Stimulated activated CD8-positive, alpha-beta memory T cell treated with anti-CD3 and anti-CD28 coated beads, Interleukin-15, amount 100 ng/mL, for 1 hour (primary cell): ENCODE results near the gene ANKRD45.
A peak's percentile ranks its signal among the peaks of the same experiment; 100 is the strongest.
"Not testable (repeated sequence)": the region's sequence is repeated elsewhere in the genome, so short reads cannot be mapped to it uniquely, and the experiment has no call there.

Source experiments
- DNase-seq: peaks from one replicate; pipeline ENCODE4 v3.0.0-alpha.2; 2020; ENCODE audit warnings: low read depth

Gene ANKRD45, protein sequence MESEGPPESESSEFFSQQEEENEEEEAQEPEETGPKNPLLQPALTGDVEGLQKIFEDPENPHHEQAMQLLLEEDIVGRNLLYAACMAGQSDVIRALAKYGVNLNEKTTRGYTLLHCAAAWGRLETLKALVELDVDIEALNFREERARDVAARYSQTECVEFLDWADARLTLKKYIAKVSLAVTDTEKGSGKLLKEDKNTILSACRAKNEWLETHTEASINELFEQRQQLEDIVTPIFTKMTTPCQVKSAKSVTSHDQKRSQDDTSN

DNA sequence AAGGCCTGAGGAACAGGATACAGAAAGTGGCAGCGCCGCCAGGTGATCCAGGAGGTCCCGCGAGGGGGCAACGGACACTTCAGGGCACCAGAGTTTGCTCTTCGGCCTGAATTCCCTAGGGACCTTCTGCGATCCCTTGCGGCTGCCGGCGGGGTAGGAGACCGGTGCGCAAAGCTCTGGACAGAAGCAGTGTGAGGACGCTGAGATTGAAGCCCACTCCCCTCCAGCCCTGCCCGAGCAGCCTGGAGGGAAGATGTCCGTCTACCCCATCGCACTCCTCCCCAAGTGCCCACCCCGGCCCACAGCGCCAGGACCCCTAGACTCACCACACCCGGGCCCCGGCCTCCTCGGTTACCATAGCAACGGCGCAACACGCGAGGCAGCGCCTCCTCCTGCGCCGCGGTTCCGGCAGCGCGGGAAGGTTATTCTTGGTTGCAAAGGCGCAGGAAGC, at the start of gene ANKRD45:
ANKRD45 (minus strand) TSS at position 361 of the 451 bp plus-strand sequence. CDS start 10,433 bp downstream, outside the sequence.
- DNase-seq: no peak

DNA sequence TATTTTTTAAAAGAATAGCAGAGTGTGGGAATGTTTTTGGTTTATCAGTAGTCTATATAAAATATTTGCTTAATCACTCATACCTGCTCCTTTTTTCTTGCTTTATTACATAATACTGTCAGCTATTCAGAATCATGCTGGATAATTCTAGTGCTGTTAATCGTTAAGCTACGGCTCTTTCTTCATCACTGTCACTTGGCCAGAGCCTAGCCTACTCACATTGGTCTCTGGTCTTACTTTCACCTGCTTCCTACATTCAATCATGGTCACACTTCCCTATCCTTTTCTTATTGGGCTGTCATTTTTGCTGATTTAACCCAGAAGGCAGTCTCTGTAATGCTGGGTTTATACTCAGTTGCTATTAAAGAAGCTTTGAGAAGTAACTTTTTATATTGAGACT, 47.6 kb upstream of the ANKRD45 start:
- DNase-seq: no peak

DNA sequence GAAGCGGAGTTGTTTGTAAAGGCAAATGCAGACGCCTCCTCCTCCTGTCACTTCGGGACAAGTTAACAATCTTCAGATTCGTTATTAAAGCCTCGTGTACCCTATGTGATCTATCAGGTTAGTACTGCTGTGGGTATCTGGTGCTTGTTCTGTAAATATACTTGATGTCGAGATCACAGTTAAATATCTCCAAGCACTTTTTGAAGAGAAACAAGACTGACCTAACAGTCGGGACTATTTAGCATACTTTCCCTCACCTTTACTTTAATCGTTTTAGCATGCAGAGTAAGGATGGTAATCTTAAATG, 45.8 kb upstream of the ANKRD45 start:
- DNase-seq: no peak

DNA sequence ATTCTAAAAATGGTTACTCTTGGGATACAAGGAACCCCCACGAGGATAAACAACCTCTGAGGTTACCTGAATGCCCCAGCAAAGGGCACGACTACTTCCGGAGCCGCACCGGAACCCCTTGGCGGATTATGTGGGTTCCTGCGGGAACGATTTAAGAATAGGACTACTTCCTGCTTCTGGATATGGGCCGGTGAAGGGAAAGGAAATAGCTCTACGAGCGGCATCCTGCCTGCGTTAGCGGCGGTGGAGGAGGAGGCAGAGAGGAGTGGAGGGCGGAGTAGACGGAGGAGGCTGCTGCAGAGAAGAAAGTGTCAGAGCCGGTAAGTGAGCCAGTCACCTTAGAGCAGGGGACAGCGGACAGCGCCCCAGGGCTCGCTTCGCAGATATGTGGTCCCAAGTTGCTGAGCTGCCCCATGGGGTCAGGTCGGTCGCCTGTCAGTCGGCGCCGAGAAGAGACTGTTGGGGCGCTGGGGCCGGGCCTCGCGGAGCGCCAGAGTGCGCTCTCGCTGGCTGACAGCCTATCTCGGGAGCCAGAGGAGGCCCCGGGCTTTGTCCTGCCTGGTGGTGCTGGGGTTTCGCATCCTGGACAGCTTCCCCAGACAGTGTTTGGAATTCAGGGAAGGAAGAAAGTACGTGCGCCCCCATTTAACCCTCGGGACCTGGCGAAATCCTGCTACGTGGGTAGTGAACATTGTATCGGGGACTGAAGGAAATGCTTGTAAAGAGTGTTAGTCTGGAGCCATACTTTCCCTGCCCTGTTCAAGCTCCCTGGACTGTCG, 45.3 kb upstream of the ANKRD45 start, which contains the start of gene KLHL20:
KLHL20 (plus strand) TSS at position 223 of the 779 bp plus-strand sequence. CDS start 1,063 bp downstream, outside the sequence.
- peak; percentile 64 for DNase-seq

DNA sequence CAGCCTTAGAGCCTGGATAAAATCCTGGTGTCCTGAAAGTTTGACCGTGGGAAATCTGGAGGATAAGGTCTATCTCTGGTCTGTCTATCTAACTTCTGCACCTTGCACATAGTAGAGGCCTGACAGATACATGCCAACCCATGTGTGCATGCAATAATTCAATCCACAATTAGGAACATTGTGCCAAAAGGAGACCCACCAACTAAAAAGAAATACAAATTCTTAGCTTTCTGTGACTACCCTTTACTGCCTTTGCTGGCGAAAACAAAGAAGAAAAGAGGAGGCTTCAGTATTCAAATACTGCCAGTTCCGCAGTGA, 44.7 kb upstream of the ANKRD45 start:
- DNase-seq: no peak

DNA sequence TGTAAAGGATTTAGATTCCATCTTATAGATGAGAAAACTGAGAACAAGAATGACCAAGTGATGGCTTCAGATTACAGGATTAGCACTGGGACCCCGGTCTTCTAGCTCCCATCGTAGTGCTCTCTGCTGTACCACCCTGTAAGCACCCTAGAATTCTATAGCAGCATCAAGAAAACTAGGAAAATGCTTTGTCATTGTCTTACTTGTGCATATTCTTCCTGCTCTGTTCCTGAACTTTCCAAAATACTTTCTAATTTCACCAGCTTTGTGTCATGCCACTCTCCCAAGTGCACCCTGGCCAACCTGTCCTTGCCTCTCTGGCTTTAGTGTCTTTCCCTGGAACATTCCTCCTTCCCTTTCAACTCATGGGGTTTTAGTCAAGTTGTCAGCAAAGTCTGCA, 39.1 kb upstream of the ANKRD45 start:
- DNase-seq: no peak

DNA sequence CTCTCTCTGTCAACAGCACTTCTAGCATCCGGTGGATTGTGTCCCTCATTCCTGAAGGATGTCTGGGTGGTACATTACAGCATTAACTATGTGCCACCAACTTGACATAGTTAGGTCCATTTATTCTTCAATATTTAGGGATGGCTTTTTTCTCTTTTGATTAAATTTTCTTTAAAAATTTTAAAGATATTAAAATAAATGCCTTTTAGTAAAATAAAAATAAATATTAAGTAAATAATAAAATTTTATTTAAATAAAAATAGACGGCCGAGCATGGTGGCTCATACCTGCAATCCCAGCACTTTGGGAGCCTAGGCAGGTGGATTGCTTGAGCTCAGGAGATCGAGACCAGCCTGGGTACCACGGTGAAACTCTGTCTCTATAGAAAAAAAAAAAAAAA, 35.5 kb upstream of the ANKRD45 start:
- no peak for DNase-seq

DNA sequence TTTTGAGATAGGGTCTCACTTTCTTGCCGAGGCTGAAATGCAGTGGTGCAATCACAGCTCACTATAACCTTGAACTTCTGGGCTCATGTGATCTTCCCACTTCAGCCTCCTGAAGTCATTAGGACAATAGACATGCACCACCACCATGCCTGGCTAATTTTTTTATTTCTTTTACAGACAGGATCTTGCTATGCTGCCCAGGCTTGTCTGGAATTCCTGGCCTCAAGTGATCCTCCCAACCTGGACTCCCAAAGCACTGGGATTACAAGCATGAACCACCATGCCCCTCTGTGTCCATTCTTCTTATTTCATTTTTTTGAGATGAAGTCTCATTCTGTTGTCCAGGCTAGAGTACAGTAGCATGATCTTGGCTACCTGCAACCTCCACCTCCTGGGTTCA, 33.1 kb upstream of the ANKRD45 start:
- DNase-seq: no peak

DNA sequence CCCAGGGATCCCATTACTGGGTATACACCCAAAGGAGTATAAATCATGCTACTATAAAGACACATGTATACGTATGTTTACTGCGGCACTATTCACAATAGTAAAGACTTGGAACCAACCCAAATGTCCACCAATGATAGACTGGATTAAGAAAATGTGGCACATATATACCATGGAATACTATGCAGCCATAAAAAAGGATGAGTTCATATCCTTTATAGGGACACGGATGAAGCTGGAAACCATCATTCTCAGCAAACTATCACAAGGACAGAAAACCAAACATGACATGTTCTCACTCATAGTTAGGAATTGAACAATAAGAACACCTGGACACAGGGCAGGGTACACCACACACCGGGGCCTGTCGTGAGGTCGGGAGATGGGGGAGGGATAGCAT, 31.6 kb upstream of the ANKRD45 start:
- DNase-seq: not testable (repeated sequence)

DNA sequence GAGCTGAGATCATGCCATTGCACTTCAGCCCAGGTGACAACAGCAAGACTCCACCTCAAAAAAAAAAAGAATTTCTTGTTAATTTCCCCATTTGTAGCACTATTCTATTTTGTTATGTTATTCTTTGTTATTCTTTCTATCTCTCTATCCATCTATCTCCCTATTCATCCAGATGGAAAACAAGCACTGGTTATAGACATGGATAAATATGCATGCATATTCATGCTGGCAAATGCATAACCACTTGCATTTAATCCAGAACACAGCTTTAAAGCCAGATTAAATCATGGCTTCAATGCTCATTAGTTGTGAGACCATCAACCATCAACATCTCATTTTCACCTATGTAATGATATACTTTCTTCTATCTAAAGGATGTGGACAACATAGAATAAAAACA, 23.6 kb upstream of the ANKRD45 start:
- no peak for DNase-seq

DNA sequence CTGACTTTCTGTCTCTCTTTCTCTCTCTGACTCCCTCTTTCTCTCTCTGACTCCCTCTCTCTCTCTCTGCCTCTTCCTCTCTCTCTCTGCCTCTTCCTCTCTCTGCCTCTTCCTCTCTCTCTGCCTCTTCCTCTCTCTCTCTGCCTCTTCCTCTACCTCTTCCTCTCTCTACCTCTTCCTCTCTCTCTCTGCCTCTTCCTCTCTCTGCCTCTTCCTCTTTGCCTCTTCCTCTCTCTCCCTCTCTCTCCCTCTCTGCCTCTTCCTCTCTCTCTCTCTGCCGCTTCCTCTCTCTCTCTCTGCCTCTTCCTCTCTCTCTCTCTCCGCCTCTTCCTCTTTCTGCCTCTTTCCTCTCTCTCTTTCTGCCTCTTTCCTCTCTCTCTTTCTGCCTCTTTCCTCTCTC, 18.6 kb upstream of the ANKRD45 start:
- no peak for DNase-seq

DNA sequence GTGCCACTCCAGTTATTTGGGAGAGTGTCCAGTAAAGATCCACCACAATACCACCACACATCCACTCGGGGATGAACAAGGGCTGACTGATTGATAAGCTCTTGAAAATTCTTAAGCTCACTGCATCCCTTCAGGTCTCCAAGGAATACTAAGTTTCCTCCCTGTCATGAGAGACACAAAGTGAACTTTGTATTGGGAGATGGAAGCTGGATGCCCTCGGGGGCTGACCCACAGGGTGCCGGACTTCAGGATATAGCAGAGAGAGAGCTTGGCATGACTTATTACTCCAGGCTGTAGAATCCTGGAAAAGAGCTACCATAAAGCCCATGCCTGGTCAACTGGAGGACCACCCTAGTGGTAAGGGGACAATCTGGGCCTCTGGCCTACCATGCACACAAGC, 15.5 kb upstream of the ANKRD45 start:
- DNase-seq: not testable (repeated sequence)

DNA sequence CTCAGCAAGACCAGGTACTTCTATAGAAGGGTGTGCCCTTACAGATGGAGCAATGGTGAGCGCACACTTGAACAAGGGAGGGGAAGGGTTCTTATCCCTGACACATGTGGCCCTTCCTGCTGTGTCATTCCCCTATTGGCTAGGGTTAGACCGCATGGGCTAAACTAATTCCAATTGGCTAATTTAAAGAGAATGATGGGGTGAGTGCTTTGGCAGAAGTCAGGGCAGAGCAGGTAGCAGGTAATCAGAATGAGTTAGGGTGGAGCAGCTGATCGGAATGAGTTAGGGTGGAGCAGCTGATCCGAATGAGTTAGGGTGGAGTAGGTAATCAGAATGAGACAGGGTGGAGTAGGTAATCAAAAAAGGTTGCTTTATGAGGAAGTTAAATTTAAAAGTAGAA, 14.2 kb upstream of the ANKRD45 start:
- not testable (repeated sequence) for DNase-seq

DNA sequence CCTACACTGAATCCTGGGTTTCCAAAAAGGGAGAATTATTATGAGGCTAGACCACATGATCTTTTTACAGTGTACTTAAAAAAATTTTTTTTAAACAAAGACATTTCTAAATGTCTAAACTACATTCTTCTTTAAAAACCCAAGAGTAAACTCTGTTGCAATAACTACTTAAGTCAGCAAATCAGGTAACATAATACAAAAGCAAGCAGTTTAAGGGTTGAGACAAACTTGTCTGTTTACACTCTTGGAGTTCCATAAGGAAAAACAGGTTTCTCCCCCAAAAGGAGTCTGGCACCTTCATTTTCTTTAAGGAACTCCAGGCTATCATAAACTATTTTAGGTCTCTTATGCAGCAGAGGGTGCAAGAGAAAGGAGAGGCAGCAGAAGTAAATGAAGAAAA, 12.5 kb upstream of the ANKRD45 start:
- DNase-seq: no peak

DNA sequence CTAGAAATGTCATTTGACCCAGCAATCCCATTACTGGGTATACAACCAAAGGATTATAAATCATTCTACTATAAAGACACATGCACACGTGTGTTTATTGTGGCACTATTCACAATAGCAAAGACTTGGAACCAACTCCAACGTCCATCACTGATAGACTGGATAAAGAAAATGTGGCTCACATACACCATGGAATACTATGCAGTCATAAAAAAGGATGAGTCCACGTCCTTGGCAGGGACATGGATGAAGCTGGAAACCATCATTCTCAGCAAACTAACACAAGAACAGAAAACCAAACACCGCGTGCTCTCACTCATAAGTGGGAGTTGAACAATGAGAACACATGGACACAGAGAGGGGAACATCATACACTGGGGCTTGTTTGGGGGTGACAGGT, 10.5 kb upstream of the ANKRD45 start:
- DNase-seq: not testable (repeated sequence)

DNA sequence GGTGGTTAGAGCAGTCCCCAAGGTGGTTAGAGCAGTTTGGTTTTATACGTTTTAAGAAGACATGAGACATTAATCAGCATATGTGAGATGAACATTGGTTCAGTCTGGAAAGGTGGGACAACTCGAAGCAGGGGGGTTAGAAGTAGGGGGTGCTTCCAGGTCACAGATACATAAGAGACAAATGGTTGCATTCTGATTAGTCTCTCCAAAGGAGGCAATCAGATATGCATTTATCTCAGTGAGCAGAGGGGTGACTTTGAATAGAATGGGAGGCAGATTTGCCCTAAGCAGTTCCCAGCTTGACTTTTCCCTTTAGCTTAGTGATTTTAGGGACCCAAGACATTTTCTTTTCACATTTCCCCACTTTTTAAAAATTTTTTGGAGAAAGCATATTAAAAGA, 4.8 kb upstream of the ANKRD45 start:
- not testable (repeated sequence) for DNase-seq

DNA sequence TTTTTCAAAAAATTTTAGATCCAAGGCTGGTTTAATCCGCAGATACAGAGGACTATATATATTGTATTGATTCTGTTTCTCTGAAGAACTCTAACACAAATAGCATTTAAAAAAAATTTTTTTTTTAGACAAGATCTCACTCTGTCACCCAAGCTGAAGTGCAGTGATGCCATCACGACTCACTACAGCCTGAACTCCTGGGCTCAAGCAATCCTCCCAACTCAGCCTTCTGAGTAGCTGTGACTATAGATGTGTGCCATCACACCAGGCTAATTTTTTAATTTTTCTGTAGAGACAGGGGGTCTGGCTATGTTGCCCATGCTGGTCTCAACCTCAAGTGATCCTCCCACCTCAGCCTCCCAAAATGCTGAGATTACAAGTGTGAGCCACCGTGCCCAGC, 3.0 kb downstream of the ANKRD45 start:
- no peak for DNase-seq

DNA sequence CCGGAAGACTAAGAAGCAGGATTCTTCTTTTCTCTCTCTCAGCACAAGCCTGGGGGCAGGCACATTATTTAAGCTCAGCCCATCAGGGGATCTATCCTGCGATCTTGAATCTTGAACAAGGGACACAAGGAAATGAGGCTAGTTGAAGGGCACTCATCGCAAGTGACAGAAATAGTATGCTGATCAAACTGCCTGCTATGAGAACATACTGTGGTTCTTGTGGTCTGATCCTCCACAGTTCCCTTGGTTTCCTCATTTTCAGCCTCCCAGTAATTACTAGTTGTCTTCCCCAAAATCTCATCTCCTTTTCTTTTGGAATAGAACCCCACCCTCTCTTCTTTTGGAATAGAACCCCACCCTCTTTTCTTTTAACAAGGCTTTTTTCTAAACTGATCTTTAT, 6.5 kb downstream of the ANKRD45 start:
- DNase-seq: no peak

DNA sequence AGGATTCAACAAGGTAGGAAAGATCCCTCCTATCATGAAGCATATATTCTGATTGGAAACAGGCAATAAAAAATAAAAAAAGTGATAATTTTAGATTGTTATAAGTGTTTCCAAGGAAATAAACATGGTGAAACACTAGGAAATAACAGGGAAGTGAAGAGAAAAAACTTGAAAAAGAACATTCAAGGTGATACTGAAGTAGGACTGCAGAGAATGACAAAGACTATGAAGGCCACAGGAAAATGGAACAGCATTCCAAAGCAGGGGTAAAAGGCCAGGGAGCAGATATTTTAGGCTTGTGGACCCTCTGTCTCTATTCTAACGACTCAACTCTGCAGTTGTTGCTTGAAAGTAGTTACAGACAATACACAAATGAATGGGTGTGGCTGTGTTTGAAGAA, 7.9 kb downstream of the ANKRD45 start:
- no peak for DNase-seq

DNA sequence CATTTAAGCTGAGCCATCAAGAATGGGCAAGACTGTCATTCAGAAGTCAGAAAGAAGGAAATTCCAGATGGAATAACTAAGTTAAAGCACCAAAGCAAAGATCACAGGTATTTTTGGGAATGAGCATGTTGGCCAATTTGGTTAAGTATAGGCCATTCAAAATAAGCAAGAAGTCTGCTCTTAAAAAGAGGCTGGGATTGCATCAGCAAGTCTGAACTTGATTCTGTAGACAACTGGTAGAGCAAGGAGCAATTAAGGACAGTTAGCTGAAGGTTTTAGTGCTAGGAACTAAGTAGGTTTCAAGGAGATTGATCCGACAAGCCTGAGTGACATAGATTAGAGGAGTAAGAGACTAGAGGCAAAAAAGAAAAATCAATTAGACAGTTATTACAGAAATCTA, 8.4 kb downstream of the ANKRD45 start:
- DNase-seq: no peak

DNA sequence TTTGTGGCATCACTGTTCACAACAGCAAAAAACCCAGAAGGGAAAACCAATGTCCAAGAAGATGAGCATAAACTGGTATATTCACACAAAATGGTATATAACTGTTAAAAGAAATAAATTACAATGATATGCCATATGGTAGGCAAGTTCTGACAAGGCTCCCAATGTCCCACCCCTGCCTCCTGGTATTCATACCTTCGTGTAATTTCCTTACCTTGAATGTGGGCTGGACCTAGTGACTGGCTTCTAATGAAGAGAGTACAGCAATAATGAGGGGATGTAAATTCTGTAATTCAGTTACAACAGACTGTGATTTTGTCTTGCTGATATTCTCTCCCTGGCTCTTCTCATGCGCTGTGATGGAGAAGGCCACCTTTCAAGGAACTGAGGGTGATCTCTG, 9.3 kb downstream of the ANKRD45 start:
- no peak for DNase-seq

DNA sequence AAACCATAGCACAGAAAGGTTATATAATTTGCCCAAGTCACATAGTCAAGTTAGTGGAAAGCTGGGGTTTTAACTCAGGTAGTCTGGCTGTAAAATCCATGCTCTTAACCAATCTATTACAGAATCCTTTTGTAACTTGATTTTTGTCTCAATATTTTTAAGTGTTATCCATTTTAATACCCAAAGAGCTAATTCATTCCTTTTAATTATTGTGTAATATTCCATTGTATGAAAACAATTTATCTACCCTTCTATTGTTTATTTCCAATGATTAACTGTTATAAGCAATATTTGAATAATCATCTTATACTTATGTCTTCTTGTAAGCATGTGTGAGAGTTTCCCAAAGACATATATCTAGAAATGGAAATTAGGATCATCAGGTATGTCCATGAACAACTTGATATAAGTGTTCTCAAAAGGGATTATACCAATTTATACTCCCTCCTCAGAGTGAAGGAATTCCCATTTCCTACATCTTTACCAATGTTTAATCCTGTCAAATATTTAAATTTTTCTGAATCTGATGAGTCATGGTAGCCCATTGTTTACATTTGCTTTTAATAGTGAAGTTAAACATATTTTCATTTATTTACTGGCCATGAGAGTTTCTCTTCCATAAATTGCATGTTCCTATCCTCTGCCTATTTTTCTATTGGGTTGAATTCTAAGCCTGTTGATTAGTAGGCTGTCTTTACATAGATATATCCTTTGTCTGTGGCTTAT, 20.6 kb downstream of the ANKRD45 start:
- DNase-seq: no peak

DNA sequence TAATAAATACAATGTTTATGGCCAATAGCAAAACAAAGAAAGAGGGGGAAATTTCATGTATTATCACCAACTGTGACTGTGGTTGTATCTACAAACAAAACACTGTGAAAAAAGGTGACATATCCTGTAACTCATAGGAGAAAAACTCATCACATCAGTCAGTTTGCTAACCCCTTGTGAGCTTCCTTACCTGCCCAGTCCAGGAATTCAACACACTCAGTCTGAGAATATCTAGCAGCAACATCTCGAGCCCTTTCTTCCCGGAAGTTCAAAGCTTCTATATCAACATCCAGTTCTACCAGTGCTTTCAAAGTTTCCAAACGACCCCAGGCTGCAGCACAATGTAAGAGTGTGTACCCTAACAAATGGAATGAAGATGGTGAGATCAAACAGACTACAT, 23.0 kb downstream of the ANKRD45 start:
- DNase-seq: no peak
